IPS DF 19.7 (cell line): ENCODE measurements around the gene SGPL1.
"Not testable (repeated sequence)": the region's sequence is repeated elsewhere in the genome, so short reads cannot be mapped to it uniquely, and the experiment has no call there.

Experiments used
- DNase-seq: peaks from one replicate; pipeline ENCODE4 v3.0.0-alpha.2; 2013; ENCODE audit warnings: low read depth, low spot score

SGPL1 gene

DNA sequence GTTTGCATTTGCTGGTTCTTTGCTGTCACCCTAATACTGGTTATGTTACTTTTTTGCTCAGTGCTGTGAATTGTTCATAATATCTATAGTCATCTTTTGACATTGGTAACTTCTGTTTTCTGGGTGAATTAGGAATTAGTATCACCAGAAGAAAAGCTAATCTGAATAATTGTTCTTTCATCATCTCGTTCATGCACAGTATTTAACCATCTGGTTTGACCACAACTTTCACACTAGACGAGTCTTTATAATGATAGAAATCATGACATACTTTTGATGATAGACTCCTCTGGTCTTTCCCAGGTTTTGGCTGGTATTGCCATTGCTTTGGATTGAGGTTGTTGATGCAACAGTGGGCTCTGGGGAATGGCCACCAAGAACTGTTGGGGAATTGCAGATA is 25.1 kb downstream of the SGPL1 start:
- no peak for DNase-seq

DNA sequence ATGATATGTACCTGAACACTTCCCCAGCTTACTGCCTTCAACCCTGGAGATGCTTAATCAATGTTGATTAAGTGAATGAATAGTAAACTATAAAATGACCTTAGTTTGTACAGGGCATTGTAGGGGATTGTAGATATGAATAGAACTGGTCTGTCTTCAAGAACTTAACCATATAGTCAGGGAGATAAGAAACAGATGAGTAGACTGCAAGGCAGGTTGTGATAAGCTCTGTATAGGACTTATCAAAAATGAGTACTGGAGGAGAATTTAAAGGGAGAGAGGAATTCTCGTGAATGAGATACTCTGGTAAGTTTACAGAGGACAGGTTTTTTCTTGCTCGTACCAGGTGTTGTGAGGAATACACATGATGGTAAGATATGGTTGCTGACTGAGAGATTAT is 27.6 kb downstream of the SGPL1 start:
- DNase-seq, result no peak

DNA sequence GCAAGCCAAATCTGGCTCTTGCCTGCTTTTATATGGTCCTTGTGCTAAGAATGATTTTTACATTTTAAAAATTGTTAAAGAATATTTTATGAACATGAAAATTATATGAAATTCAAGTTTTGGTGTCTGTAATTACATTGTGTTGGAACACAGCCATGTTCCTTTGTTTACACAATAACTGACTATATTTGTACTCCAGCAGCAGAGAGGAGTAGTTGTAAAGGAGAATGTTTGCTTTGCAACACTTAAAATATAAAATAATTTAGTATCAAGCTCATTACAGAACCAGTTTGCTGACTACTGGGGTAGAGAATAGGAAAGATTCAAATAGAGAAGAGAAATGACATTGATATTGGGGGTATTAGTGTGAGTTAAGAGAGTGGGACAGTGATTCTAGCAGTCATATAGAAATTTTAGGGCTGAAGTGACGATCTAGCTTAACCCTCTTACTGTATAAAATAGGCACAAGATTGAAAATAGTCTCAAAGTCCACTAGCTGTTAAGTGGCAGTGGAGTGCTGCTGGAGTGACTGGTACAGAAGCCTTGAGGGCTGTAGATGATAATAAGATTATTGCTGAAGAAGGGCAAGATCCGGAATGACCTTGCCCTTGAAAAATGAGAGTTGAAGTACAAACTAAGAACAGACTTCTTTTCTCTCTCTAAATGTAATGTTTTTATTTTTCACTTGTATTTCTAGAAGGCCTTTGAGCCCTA is 28.2 kb downstream of the SGPL1 start:
- no peak for DNase-seq

DNA sequence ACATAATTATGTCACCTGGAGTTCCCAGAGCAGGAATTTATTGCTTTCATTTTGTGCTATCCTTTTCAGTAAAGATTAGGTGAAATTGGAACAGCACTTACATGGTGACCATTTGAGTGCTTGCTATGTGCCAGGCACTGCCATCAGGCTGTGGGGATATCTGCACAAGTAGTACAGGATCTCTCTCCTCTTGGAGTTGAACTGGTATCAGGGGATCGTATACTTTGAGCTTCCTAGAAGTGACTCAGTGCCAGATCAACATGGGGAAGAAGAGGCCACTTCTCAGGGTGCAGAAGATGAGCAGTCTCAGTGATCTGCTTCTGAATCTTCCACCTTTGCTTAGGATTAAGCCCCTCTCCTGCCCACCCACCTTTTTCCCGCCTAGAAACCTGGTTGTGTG is 29.5 kb downstream of the SGPL1 start:
- no peak for DNase-seq

- no peak for DNase-seq
Observed at GRCh38 chr10:70845816-70846215, 30.1 kb downstream of the SGPL1 start.

GRCh38 chr10:70846795-70847194 is 31.0 kb downstream of the SGPL1 start:
- no peak for DNase-seq

DNA sequence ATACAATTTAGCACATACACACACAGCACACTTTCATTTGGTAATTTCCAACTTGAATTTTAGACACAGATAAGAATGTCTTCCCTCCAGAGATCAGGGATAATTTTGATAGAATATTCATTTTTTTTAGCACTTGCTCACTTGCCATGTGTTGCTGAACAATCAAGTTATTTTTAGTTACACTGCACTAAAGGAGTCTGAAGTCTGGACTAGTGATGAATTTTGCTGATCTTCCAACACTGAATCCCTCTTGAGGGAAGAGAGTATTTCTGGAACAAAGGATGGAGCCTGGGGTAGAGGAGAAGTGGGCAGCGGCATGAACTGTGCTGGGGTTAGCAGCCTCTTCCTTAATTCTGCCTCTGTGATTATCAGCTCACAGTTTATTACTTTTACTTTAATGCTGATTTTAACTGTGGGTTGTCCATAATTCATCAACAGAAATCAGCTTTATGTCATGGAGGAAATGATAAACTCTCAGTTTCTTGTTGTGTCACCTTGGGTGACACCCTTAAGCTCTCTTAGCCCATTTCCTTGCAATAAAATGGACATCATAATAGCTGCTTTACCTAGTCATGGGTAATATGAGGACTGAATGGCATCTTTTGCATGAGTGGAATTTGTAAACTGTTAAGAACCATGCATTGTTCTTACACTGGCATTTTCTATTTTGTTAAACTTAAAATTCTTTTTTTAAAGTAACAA is 32.1 kb downstream of the SGPL1 start:
- DNase-seq, result no peak

GRCh38 chr10:70849582-70850016 is 33.9 kb downstream of the SGPL1 start:
- no peak for DNase-seq

DNA sequence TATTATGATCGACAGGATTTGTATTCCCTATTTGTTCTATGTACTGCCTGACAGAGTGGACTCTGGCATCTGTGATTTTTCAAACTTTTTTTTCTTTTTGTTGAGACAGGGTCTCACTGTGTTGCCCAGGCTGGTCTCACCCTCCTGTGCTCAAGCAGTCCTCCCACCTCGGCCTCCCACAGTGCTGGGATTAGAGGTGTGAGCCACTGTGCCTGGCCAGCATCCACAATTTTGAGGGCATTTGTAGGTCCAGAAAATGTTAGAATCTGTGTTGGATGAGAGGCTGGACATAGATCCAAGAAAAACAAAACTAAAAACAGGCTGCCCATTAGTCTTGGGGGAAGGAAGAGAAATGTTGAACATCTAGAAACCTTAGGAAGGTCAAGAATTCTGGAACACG is 34.3 kb downstream of the SGPL1 start:
- DNase-seq, result no peak

DNA sequence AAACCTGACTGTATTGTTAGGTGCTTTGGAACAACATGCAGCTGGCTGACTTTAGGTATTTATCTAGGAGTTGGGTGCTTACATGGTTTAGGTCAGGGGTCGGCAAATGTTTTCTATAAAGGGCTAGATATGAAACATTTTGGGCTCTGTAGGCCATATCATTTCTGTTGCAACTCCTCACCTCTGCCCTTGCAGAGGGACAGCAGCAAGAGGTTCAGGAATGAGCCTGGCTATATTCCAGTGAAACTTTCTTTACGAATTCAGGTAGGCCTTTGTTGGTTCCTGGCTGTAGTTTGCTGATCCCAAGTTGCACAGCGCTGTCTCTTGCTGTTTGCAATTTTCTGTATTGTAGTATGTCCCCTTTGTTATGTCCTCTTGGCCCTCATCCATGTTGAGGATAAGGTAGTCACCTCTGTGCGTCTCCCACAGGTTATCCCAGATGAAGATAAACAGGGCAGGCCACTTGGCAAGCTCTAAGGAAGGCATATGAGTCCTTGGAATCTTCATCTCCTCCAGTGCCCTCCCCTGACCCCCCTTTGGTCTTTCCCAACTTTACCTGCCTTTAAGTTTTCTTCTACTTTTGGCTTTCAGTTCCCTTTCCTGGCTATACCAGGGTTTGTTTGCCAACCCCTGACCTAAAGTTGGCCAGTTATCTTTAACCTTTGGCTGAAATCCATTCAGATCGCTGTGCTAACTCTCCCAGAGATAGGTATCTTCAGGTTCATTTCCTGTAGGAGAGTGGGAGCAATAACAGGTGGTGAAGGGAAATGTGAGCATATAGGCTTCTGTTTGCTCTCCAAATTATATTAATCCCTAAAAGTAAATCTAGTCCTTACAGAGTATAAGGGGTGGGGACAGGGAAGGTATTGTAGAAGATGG is 36.1 kb downstream of the SGPL1 start:
- DNase-seq, result no peak

DNA sequence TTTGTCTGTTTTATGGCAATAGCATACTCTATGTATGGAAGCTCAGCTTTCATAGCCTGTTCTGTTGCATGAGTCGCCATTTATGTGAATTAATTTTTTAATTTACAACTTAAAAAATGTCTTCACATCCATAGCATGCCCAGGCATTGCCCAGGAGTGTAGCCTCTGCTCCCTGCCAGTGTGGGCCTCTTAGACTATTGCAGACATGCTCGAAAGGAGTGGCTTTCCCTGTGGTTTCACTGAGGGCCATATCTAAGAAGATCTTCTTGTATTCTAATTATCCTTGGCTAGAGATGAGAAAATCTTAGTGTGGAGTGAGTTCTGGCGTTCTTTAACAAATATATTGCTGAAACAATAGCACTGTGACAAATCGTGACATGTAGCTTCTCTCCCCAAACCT is 37.3 kb downstream of the SGPL1 start:
- DNase-seq, result no peak

DNA sequence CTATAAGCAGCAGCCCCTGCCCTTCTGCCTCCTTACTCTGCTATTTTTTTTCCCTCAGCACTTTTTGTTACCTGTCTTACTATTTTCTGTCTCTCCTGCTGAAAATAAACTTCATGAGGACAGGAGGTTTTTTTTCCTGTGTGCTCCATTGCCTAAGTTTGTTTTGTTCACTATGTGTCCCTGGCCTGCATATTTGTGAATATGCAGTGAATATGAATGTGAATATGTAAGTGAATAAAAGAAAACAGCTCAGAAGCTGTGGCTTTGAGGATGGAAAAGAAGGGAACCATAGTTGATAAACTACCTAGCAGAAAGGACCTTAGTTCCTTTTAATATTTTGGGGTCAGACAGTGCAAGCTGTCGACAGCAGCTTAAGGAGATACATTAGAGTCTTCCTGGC is 37.7 kb downstream of the SGPL1 start:
- no peak for DNase-seq

GRCh38 chr10:70856454-70856853 is 40.7 kb downstream of the SGPL1 start:
- DNase-seq, result no peak

DNA sequence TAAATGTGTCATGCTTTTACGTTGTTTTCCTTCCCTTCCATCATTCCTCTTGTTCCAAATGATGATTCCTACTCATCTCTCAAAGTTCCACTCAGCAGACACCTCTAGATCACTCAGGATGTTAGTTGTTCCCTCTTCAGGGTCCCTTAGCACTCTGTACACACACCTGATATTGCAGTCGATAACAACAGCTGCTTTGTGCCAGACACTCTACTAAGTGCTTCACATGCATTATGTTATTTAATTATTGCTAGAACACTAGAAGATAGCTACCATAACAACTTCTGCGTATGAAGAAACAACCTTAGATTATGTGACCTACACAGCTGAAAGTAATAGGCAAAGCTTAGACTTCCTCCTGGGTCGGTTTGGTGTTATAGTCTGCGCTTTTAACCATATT is 43.0 kb downstream of the SGPL1 start:
- no peak for DNase-seq

DNA sequence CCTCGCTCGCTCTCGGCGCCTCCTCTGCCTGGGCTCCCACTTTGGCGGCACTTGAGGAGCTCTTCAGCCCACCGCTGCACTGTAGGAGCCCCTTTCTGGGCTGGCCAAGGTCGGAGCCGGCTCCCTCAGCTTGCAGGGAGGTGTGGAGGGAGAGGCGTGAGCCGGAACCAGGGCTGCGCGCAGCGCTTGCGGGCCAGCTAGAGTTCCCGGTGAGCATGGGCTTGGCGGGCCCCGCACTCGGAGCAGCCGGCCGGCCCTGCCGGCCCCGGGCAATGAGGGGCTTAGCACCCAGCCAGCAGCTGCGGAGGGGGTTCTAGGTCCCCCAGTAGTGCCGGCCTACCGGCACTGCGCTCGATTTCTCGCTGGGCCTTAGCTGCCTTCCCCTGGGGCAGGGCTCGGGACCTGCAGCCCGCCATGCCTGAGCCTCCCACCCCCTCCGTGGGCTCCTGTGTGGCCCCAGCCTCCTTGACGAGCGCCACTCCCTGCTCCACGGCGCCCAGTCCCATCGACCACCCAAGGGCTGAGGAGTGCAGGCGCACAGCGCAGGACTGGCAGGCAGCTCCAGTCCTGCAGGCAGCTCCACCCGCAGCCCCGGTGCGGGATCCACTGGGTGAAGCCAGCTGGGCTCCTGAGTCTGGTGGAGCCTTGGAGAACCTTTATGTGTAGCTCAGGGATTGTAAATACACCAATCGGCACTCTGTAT is 45.9 kb downstream of the SGPL1 start:
- not testable (repeated sequence) for DNase-seq

GRCh38 chr10:70863470-70864160 is 47.9 kb downstream of the SGPL1 start:
- DNase-seq, result no peak

DNA sequence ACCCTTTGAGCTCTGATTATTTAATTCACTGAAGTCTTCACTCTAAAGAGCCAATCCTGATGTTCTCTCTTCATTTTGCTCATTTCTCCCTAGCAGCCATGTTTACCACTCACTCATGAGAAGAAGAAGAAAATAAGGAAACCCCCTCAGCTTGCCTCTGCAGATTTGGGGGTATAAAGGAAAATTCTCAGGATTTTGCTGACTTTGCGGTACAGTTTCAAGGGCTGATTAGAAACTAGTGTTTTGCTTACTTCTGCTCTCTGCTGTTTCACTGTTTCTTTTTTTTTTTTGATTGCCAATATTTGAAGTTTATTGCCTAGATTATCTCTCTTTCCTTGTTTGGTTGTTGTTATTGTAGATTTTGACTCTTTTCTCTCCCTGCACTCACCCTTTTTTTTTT is 49.2 kb downstream of the SGPL1 start:
- DNase-seq, result no peak

GRCh38 chr10:70866424-70866823 is 50.7 kb downstream of the SGPL1 start:
- no peak for DNase-seq

GRCh38 chr10:70872291-70872690 is 56.5 kb downstream of the SGPL1 start:
- no peak for DNase-seq

DNA sequence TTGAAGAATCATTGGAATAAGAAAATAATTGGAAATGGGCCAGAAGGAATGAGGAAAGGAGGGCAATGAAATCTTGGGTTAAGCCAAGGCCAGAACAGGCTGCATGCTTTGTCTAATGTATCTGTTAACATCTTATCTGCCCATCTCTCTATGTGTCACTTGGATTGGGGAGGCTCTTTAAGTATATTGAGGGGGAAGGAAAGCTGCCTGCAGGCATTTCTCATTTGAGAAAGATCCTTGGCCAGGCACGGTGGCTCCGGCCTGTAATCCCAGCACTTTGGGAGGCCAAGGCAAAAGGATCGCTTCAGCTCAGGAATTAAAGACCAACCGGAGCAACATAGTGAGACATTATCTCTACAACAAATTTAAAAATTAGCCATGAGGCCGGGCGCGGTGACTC is 58.3 kb downstream of the SGPL1 start:
- DNase-seq, result no peak

- no peak for DNase-seq
Observed at GRCh38 chr10:70879207-70879606, 63.5 kb downstream of the SGPL1 start.
